Measurements from ENCODE around the gene AATK.

The AATK gene

DNA sequence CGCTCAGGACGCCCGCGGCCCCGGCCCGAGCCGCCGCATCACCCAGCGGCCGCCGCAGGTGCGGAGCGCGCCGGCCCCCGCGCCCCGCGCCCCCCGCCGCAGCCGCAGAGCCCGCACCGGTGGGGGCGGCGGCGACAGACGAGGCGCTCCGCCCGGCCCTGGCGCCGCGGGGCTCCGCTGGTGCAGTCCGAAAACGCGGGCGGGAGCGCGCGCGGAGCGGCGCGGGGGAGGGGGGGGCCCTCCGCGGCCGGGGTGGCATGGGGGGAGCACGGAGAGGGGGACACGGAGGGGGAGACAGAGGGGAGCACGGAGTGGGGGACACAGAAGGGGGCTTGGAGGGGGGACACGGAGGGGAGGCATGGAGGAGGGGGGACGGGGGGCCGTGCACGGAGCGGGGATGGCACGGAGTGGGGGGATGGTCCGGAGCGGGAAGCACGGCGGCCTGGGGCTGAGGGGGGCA lies at the start of gene AATK:
AATK (minus strand) TSS at position 189 of the 460 bp plus-strand sequence. CDS start 229 bp downstream, outside the sequence.
- DNase-seq (ENCODE audit: low read depth in 2 of 3, low spot score in 1 of 3), result no peak

DNA sequence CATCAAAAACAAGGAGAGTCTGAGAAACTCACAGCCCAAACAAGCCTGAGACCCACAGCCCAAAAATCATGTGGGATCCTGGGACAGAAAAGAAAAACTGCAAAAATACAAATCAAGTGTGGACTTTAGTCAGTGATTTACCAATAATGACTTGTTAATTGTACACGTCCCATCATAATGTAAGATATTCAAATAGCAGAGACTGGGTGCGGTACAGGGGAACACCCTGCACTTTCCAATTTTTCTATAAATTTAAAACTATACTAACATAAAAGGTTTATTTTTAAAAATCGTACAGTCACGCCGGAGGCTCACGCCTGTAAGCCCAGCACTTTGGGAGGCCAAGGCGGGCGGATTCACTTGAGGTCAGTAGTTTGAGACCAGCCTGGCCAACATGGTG lies 48.0 kb upstream of the AATK start:
- no peak for DNase-seq (ENCODE audit: low read depth in 2 of 3, low spot score in 1 of 3)

GRCh38 chr17:81212365-81212764 lies 46.3 kb upstream of the AATK start:
- no peak for DNase-seq (ENCODE audit: low read depth in 2 of 3, low spot score in 1 of 3)

DNA sequence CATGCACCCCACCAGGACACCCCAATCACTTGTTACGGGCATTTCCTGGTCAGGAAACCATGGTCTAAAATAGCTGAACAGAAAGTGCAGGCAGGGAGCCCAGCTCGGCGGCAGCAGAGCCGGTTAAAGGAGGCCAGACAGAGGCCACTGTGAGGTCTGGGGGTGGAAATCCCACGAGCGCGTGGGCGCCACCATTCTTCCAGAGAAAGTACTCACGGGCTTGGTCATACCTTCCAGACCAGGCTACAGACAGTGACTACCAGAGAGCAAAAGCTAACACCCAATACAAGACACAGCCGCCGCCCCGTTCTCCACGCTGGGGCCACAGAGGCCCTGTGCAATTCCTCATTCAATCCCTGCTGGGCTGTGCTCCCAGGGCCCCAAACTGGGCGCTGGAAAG lies 44.8 kb upstream of the AATK start:
- DNase-seq (ENCODE audit: low read depth in 2 of 3, low spot score in 1 of 3), result no peak

DNA sequence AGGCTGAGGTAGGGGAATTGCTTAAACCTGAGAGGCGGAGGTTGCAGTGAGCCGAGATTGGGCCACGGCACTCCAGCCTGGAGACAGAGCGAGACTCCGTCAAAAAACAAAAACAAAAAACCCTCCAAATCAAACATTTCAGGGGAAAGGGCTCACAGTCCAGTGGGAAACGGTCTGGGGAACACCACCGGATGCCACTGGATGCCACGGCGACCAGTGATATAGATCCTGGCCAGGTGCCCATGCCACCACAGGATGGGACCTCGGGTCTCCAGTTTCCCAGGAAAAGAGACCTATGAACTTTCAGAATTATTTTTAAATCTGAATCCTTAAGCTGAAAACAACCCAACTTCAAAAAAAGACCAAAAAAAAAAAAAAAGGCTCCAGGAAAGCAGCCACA lies 44.4 kb upstream of the AATK start:
- no peak for DNase-seq (ENCODE audit: low read depth in 2 of 3, low spot score in 1 of 3)

DNA sequence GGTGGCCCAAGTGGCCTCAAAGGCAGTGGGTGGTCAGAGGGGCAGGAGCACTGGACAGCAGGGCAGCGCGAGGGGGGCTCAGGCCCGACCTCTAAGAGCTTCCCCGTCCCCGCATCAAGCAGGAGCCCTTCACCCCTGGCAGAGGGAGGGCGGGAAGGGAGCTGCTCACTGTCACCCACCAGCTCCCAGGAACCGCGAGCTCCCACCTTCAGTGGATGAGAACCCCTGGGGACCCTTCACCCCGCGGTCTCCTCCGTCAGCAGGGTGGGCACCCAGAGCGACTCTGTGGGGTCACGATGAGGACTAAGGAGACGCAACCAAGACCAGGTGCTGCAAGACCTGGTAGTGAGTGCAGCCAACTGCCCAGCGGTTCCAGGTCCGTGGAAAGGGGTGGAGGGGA lies 43.1 kb upstream of the AATK start:
- DNase-seq (ENCODE audit: low read depth in 2 of 3, low spot score in 1 of 3), result no peak

GRCh38 chr17:81208651-81209050 lies 42.6 kb upstream of the AATK start:
- no peak for DNase-seq (ENCODE audit: low read depth in 2 of 3, low spot score in 1 of 3)

DNA sequence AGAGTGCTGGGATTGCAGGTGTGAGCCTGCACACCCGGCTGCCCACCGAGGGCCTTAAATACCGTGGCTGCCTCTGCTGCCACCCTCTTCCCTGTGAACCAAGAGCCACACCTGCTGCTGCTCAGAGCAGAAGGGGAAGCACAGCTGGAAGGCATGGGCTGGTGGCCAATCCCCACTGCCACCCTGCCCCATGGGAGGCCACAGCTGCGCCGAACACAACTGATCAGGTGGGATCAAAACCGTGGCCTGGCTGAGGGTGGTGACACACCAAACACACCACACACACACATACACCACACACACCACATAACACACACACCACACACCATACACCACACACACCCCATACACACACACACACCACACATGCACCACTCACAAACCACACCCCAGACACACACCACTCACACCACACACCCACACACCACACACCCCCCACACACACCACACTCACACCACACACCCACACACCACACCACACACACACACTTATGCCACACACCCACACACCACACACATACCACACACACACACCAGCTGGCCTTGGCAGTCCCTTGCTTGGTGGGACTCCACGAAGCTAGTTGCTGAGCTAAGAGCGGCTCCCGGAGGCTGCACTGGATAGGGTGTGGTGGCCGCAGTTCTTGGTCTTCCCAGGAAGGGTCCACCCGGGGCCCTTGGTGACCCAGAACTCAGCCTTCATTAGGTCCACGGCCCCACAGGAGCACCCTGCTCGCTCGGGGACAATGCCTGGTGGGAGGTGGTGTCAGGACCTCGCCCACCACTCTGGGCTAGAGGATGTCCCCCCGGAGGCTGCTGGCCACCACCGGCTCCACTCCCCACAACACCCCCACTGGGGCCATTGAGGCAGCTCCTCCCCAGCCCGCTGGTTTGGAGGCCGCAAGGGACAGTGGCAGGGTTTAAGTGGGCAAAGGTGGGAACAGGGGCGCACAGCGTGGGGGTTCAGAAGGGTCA lies 41.9 kb upstream of the AATK start:
- no peak for DNase-seq (ENCODE audit: low read depth in 2 of 3, low spot score in 1 of 3)

GRCh38 chr17:81206657-81207056 lies 40.6 kb upstream of the AATK start:
- DNase-seq (ENCODE audit: low read depth in 2 of 3, low spot score in 1 of 3), result no peak

GRCh38 chr17:81206166-81206565 lies 40.1 kb upstream of the AATK start:
- no peak for DNase-seq (ENCODE audit: low read depth in 2 of 3, low spot score in 1 of 3)

GRCh38 chr17:81204578-81204977 lies 38.6 kb upstream of the AATK start:
- DNase-seq (ENCODE audit: low read depth in 2 of 3, low spot score in 1 of 3), result no peak

- no peak for DNase-seq (ENCODE audit: low read depth in 2 of 3, low spot score in 1 of 3)
These were observed 37.1 kb upstream of the AATK start for GRCh38 chr17:81203136-81203535.

- DNase-seq (ENCODE audit: low read depth in 2 of 3, low spot score in 1 of 3), result no peak
These were observed 36.3 kb upstream of the AATK start for GRCh38 chr17:81202318-81202717.

- DNase-seq (ENCODE audit: low read depth in 2 of 3, low spot score in 1 of 3), result peak in 1 of 3 donors; percentile 14
These were observed 34.9 kb upstream of the AATK start for GRCh38 chr17:81200695-81201580.

DNA sequence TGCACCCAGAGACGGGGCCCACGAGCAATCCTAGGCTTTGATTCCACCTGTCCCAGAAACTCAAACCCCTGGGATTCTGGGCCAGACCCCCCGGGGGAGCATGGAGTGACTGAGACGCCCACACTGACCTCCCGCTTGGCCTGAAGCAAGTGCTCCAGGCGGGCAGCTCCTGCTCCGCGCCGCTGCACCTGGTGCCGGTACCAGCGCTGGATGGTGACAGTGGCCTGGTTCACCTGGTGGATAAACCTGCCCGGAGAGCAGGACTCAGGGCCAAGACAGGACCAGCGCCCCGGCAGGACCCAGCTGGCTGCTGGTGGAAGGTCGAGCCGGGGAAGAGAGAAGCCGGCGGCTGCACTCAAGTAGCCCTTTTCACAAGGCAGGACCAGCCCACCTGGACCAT lies 34.2 kb upstream of the AATK start:
- DNase-seq (ENCODE audit: low read depth in 2 of 3, low spot score in 1 of 3), result no peak

DNA sequence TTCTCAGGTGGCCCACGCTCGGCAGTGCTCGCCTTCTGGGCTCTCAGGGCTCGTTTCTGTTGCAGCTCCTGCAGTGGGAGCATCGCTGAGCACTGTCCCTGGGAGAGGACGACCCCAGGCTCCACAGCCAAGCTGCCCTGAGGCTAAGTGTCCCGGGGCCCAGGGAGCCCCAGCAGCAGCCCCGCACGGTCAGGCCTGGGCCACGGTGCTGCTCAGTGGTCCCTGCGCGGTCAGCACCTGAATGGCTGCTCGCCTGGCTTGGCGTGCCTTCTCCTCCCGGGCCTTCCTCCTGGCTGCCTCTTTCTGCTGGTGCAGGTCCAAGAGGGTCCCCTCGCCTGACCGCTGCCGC lies 33.4 kb upstream of the AATK start:
- no peak for DNase-seq (ENCODE audit: low read depth in 2 of 3, low spot score in 1 of 3)

DNA sequence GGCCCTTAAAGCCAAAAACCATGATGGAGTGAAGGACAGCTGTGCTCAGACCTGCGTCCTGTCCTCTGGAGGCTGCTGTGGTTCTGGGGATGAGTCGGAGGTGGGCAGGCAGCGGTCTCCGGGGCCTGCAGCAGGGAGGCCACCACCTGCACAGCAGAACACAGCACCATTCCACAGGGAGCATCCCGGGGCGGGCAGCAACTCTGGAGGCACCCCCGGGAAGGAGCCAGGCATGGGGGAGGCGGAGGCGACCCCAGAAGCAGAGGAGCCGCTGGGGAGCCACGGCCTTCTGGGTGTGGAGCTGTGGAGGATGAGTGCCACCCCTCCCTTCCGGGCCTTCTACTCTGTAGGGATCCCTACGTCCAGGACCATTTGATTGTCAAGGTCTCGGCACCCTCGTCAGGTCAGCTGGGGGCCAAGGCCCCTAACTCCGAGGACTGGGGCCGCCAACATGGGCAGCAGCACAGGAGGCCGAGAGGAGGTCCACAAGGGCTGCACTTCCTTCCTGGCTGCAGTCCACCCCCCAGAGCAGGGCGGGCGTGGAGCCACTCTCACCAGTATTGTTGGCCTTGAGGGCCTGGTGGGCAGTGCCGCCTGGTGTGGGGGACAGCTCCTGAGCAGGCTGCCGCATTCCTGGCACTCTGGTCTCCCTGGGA lies 32.9 kb upstream of the AATK start:
- no peak for DNase-seq (ENCODE audit: low read depth in 2 of 3, low spot score in 1 of 3)

DNA sequence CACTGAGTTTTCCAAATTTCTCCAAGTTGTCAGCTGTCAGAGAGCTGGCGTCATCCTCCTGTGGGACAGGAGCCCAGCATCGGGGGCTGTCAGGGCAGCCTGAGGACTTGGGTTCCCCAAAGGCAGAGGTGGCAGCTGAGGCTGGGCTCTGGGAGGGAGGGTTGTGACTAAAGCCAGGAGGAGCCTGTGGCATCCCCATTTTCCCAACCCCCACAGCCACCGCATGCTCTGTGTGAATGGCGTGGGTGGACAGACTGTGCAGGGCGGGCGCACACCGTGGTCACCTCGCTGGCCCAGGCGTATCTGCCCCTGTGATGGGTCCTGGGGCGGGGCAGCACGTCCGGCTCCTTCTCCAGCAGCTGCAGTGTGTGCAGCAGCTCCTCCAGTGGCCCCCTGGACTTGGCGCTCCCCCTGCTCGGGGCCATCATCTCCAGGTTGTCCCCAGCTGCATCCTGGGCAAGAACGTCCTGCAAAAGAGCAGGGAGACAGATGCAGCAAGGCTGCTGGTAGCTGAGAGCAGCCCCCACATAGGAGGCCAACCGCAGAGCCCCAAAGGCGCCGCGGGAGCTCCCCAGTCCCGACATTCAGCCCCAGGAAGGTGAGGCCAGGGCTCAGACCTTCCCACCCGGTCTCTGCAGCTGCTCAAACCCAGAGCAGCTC lies 31.9 kb upstream of the AATK start:
- DNase-seq (ENCODE audit: low read depth in 2 of 3, low spot score in 1 of 3), result no peak

- DNase-seq (ENCODE audit: low read depth in 2 of 3, low spot score in 1 of 3), result no peak
These were observed 31.4 kb upstream of the AATK start for GRCh38 chr17:81197409-81197795.

- no peak for DNase-seq (ENCODE audit: low read depth in 2 of 3, low spot score in 1 of 3)
These were observed 30.7 kb upstream of the AATK start for GRCh38 chr17:81196505-81197408.

Data from stimulated activated CD4-positive, alpha-beta T cell treated with anti-CD3 and anti-CD28 coated beads, Interleukin-12 subunit alpha, Interleukin-12 subunit beta, amount 100 ng/mL, for 48 hours (primary cell).